ENCODE results near the gene RAET1L.
"Not testable (repeated sequence)": the region's sequence is repeated elsewhere in the genome, so short reads cannot be mapped to it uniquely, and the experiment has no call there.

Gene RAET1L

DNA sequence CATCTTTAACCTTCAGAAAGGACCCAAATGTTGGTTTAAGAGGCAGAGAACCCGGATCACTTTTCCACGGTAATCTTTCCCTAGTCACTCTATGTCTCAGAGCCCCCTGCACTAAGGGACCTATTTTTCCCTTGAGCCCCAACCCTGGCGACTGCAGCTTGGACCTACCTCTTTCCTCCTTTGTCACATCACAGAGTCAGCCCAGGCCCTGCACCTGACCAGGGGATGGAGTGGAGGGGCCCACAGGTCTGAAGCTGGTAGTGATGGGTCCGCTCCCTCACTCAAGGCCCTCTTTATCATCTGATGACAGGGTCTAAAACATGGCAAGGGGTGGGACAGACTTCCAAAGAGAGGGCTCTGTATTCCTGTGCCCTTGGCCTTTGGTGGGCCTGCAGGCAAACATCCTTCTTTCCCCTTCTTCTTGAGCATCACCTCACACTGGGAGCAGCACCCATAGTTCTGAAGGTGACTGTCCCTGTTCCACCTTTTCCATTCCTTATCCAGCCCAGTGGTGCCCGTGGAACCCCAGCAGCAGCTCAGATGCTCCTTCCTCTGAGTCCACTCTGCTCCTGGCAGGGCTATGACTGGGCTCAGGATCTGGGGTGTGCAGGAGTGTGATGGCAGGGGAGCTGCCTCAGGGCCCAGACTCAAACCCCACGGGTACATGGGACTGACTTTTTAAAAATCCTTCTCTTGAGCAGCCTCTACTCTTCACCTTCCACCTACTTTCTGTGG, 6.3 kb downstream of the RAET1L start:
- DNase-seq (ENCODE audit: extremely low read depth in 1 of 2, low read depth in 1 of 2): no peak

DNA sequence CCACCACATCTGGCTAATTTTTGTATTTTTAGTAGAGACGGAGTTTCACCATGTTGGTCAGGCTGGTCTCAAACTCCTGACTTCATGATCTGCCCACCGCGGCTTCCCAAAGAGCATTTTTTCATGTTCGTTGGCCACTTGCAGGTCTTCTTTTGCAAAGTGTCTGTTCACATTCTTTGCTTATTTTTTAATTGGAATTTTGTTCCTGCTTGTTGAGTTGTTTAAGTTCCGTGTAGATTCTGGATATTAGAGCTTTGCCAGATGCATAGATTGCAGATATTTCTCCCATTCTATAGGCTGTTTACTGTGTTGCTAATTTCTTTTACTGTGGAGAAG, 8.2 kb downstream of the RAET1L start:
- not testable (repeated sequence) for DNase-seq (ENCODE audit: extremely low read depth in 1 of 2, low read depth in 1 of 2)

- peak in 1 of 2 donors; percentile 19 for DNase-seq (ENCODE audit: extremely low read depth in 1 of 2, low read depth in 1 of 2)
Observed at GRCh38 chr6:150016324-150017185, 8.8 kb downstream of the RAET1L start.

- DNase-seq (ENCODE audit: extremely low read depth in 1 of 2, low read depth in 1 of 2): not testable (repeated sequence)
Observed at GRCh38 chr6:150015281-150016001, 9.9 kb downstream of the RAET1L start.

DNA sequence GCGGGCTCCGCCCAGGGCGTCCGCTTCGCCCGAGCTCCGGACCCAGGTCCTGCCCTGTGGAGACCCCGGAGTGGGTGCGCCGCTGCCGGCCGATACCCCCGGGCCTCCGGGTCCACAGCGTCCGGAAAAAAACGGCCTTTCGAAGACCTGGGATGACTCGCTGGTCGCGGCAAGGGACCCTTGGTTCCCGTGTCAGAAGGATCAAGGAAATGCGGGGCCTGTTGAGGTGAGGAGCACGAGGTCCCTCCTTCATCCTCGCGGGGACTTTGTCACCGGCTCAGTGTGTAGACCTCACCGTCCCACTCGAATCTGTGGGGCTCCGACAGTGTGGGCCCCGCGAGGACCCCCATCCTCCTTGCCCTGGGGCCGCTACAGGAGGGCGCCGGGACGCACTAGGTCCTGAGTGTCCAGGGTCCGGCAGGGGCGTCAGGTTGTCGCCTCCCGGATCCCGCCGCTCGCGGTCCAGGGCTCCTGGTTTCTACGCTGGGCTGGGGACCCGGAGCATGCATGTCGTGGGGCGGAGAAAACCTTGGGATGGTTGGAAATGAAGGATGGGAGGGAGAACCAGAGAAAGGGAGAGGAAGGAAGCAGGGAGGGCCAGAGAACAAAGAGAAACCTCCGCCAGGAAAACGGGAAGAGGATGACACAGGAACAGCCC, 10.6 kb downstream of the RAET1L start:
- not testable (repeated sequence) for DNase-seq (ENCODE audit: extremely low read depth in 1 of 2, low read depth in 1 of 2)

DNA sequence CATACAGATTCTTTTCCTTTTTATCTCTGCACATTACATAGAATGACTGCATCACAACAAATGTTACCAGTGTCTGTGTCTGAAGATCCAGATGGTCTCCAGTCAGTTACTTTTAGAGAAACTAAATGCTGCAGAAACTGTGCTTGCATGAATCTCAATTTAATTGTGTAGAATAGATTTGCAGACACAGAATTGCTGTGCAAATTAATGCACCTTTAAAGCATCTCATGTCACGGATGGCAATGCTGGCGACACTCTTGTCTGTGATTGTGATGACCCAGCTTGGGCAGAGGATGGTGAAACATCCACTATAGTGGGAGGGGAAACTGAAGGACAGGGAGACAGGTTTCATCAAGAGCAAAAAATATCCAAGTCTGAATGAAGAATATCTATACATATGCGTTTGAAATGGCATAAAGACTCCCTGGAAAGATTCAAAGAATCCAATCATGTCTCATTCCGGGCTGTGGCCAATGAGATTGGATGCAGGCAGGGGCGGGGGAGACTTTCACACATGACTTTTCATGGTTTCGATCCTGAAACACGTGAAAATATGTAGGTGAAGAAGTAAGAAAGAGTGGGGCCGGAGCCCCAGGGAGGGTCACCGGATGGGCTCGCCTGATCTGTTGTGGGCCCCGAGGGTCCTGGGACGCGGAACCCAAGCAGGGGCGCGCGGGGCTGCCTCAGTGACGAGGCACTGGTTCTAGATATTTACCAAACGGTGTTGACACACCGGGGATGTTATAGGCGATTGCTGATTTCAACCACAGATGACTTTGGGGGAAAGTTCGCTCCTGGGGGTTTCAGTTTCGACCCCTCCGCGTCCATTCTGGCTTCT, 11.3 kb downstream of the RAET1L start:
- not testable (repeated sequence) for DNase-seq (ENCODE audit: extremely low read depth in 1 of 2, low read depth in 1 of 2)

GRCh38 chr6:150012846-150013784, 12.2 kb downstream of the RAET1L start:
- DNase-seq (ENCODE audit: extremely low read depth in 1 of 2, low read depth in 1 of 2): not testable (repeated sequence)

DNA sequence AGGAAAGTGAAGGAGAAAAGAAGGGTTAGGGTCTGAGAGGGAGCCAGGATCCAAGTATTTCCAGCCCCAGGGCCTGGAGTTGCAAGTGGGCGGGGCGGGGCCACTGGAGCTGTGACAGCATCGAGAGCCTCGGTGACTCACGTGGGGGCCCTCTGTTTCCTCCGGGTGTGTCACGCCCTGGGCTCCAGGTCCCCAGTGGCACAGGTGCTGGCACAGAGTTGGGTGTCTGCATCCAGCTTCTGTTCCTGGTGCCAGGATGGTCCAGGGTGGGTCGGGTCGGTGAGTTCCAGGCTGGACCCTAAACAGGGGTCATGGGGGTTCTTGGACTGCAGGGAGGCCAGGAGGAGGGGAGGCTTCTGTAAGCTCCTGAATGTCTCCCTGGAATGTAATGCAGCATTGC, 16.7 kb downstream of the RAET1L start:
- DNase-seq (ENCODE audit: extremely low read depth in 1 of 2, low read depth in 1 of 2): no peak

GRCh38 chr6:150006961-150007464, 18.3 kb downstream of the RAET1L start:
- no peak for DNase-seq (ENCODE audit: extremely low read depth in 1 of 2, low read depth in 1 of 2)

GRCh38 chr6:150005761-150006651, 19.3 kb downstream of the RAET1L start:
- DNase-seq (ENCODE audit: extremely low read depth in 1 of 2, low read depth in 1 of 2): no peak

DNA sequence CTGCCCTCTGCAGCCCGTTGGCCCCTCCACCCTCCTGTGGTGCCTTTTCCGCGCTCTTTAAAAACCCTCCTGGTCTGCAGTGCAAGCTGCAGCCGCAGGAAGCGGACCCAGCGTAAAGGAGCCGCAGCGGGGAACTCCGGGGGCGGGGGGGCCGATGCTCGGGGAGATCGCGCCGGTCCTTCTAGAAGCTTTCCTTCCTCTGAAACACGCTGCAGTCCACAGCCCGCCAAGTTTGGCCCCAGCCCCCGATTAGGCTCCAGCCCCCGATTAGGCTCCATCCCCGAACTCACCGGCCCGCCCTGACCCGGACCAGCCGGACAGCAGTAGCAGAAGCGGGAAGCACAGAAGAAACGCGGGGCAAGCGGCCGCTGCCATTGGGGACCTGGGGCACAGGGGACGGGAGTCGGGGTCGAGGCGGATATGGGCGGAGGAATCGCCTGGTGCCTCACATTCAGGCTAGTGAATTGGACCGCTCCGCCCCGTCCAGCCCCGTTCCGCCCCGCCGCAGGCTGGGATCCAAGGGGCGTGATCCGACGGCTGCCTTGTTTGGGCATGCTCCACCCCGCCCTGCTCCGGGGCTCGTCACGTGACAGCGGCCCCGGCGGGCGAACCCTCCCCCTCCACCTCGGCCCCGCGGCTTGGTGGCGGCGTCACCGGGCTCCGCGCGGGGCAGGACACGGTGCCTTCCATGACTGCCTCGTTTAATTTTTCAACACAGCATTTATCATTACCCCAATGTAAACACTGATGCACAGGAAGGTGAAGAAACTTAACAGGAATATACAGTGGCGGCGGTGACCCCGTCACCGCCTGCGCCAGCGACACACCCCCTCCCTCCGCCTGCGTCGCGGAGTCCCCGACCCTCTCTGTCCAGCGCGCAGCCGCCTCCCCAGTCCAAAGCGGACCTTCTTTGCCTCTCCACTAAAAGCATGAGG, 20.3 kb downstream of the RAET1L start:
- peak; percentile 68 to 83 for DNase-seq (ENCODE audit: extremely low read depth in 1 of 2, low read depth in 1 of 2)

- DNase-seq (ENCODE audit: extremely low read depth in 1 of 2, low read depth in 1 of 2): peak in 1 of 2 donors; percentile 31
Observed at GRCh38 chr6:150004101-150004782, 21.1 kb downstream of the RAET1L start.

GRCh38 chr6:150003599-150003998, 21.7 kb downstream of the RAET1L start:
- DNase-seq (ENCODE audit: extremely low read depth in 1 of 2, low read depth in 1 of 2): not testable (repeated sequence)

GRCh38 chr6:150002710-150003109, 22.6 kb downstream of the RAET1L start:
- no peak for DNase-seq (ENCODE audit: extremely low read depth in 1 of 2, low read depth in 1 of 2)

- DNase-seq (ENCODE audit: extremely low read depth in 1 of 2, low read depth in 1 of 2): no peak
Observed at GRCh38 chr6:150001295-150002008, 23.9 kb downstream of the RAET1L start.
